Ecto neural progenitor cell (in vitro differentiated cells): ENCODE results near the gene UST.
"Not testable (repeated sequence)": the region's sequence is repeated elsewhere in the genome, so short reads cannot be mapped to it uniquely, and the experiment has no call there.

Source experiments
- DNase-seq: peaks from one replicate; pipeline ENCODE4 v3.0.0-alpha.2; 2018; ENCODE audit warnings: low spot score

UST gene

DNA sequence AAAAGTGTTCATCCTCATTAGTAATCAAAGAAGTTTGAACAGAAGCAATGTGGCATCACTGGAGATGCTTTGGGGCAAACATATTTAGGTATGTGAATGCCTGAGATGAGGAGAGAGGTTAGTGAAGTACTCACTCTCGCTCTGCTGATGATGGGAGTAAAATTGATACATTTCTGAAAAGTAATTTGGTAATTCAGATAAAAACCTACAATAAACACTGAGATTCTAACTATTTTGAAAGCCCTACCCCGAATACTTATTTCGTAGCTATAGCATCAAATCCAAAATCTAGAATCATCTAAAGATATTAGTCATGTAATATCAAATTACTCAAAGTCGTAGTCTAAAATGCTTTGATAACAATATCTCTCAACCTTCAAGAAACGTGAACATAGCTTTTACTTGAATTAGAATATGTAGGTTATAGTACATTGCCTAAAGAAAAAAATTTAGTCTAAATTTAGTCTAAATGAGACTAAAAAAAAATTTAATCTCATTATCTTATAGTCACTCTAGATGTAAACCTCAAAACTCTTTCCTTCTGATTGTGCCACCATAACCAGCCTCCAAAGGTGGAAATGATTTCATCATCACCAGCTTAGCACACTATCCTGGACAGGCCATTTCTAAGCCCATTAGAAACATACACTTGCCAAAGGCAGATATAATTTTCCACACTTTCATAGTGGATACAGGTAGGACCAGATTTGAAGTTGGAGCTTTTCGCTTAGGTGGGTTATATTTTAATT is 338.2 kb downstream of the UST start:
- DNase-seq = no peak

DNA sequence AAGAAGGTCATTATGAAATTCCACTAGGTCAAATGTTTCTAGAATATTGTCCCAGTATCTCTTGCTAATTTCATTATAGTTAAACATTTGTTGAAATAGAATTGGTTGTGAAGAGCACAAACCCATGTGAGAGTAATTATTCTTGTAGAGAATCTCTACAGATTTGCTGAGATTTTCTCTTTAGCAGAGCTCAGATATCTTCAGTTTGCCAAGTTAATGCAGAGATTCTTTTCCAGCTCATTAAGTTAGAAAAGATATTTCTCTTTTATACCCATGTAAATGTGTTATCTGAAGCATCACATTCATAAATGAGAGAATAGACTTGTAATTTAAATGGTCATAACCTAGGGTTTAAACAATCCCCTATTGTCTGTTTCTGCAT is 338.7 kb downstream of the UST start:
- DNase-seq = no peak

GRCh38 chr6:149086363-149086762 is 339.5 kb downstream of the UST start:
- no peak for DNase-seq

DNA sequence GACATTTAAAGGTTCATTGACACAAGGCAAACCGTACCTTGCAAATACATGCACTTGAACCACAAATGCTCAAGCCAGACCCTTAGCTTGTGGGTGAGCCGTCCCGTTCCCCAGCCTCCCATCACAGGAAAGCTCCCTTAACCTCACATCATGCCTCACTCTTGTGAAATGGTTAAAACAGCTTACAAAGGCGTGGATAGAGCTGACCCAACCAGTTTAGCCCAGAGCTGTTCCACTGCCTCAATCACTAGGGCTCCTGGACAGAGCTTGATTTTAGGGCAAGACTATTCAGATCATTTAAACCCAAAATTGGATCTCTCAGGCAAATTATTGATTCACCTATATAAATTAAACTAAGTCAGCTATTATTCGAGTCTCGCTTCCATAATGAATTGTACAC is 341.1 kb downstream of the UST start:
- no peak for DNase-seq

GRCh38 chr6:149088361-149088760 is 341.5 kb downstream of the UST start:
- DNase-seq = no peak

DNA sequence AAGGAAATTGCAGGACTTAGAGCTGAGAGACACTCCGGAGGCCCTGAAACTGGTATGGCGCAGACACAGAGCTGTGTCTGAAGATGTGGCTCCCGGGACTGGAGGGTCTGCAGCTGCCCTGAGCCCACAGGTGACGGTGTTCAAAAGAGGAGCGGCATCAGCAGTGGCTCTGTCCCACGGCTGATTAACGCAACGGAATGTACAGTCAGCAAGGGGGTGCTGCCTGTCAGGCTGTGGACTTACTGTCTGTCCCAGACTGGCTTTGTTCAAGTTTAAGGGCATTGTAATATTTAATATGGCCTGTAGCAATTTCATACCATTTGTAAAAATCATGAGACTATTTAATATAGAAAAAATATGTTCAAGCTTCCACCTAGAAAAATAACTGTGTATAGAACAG is 342.7 kb downstream of the UST start:
- no peak for DNase-seq

GRCh38 chr6:149090937-149091336 is 344.1 kb downstream of the UST start:
- no peak for DNase-seq

- DNase-seq = no peak
Measured at GRCh38 chr6:149093643-149094042, 346.8 kb downstream of the UST start.

GRCh38 chr6:149094156-149094555 is 347.3 kb downstream of the UST start:
- no peak for DNase-seq

DNA sequence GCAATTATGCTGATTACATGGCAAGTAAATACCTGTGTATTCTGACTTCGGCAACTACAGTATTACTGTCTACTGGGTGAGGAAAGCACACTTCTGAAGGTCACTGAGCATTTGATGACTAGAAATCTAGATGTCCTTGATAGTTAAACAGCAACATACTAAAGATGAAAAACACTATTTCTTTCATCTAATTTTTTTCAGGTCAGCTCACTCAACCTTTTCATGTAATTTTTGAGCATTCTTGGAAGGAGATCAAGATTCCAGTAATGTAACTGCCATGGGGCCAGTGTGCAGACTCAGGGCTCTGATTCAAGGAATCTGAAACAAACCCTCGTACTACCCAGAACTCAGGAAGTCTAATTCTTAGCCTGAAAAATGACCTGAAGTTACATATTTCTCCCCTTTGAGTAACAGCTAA is 348.1 kb downstream of the UST start:
- DNase-seq = no peak

- DNase-seq = no peak
Measured at GRCh38 chr6:149095842-149096241, 349.0 kb downstream of the UST start.

DNA sequence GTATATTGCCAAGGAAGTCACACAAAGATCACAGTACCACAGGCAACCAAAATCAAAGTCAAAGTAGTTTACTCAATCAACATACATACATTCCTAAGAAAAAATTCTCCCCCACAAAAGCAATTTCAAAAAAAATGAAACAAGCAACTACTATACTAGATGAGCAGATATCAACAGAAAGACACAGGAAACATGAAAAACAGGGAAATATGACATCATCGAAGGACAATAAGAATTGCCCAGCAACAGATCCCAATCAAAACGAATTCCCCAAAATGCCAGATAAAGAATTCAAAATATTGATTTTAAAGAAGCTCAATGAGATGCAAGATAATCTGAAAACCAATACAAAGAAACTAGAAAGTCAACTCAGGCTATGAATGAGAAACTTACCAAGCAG is 351.0 kb downstream of the UST start:
- no peak for DNase-seq

DNA sequence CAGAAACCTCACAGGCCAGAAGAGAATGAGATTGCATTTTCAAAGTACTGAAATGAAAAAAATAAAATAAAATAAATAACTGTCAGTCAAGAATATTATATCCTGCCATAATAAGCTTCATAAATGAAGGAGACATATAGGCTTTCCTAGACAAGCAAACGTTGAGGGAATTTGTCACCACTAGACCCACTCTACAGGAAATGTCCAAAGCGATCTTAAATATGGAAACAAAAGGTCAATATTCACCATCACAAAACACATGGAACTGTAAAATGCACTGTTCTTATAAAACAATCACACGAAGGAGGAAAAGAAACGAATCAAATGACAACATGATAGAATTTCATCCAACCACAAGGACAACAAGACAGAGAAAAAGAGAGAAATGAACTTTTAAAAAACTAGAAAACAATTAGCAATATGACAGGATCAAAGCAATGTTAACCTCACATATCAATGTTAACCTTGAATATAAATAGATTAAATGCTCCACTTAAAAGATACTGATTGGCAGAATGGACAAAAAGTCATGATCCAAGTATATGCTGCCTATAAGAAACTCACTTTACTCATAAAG is 352.0 kb downstream of the UST start:
- no peak for DNase-seq

- no peak for DNase-seq
Measured at GRCh38 chr6:149102324-149102723, 355.5 kb downstream of the UST start.

- not testable (repeated sequence) for DNase-seq
Measured at GRCh38 chr6:149103950-149104349, 357.1 kb downstream of the UST start.

DNA sequence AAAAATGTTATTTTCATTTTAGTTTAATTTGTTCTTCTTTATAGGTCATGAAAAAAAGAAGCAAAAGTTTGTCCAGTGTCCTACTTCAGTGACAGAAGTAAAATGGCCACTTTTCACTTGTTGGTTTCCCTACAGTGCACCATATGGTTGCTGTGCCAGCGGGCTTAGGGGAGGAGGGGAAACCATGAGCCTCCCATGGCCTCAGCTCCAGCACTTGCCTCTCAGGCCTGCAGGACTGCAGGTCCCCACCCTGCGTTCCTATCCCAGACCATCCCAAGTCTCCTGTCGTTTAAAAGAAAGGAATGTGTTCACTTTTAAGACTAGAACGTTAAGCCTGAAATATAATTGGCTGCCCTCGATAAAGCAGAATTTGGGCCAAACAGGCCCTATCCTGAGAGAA is 360.7 kb downstream of the UST start:
- no peak for DNase-seq

GRCh38 chr6:149108038-149108748 is 361.4 kb downstream of the UST start:
- no peak for DNase-seq

DNA sequence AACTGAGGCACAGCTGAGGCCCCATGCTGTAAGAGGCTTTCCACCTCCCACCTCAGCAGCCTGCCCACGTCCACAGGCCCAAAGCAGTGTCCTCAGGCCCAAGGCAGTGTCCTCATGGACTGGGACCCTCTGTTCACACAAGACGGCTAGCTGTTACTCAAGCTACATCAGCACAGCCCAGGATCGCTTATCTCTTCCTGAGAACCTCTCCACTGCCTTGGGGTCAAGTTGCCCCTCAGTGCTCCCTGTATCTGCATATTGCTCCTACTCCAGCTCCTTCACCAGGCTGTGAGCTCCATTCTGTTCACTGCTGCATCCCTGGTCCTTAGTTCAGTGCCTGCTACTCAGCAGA is 361.9 kb downstream of the UST start:
- no peak for DNase-seq

DNA sequence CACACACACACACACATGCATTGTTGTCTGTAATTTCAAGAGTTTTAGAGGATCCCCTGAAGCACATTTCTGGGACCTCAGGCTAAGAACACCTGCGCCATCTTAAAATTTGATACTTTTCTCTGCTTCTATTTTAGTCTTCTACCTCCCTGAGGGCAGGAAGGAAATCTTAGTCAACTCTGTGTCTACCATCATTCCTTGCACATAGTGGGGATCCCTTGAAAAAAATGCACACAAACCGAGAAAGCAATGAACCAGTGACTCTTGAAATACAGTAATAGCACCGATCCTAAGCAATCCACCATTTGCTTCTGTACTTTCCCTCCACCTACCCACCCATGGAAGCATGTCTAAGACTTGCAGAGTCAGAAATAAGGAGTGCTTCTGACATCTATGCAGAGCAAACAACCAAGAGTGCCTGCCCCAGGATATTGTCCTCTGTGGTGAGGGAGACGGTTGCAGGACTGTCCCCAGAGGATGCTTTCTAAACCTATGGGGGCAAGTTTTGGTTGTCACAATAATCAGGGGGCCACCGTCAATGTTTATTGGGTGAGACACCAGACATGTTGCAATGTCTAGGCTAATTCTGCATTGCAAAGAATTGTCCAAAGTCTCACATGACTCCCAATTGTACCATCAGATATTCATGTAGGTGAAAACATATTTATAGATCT is 362.7 kb downstream of the UST start:
- DNase-seq = no peak

GRCh38 chr6:149111556-149112115 is 364.8 kb downstream of the UST start:
- DNase-seq = no peak

DNA sequence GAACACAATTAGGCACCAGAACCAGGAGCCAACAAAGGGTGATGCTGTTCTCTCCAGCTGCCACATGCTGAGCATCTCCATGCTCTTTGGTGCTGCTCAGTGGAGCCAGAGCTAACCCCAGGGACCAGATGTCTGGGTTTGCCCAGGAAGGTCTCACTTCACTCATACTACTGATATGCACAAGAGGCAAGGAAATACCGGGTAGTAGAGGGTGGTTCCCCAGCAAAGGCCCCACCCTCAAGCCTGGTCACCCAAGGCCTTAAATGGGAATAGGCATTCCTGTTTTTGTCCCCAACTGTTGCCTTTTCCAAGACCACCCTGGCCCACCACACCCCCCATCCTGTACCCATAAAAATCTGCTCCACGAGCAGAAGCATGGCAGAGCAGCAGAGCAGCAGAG is 366.1 kb downstream of the UST start:
- no peak for DNase-seq

DNA sequence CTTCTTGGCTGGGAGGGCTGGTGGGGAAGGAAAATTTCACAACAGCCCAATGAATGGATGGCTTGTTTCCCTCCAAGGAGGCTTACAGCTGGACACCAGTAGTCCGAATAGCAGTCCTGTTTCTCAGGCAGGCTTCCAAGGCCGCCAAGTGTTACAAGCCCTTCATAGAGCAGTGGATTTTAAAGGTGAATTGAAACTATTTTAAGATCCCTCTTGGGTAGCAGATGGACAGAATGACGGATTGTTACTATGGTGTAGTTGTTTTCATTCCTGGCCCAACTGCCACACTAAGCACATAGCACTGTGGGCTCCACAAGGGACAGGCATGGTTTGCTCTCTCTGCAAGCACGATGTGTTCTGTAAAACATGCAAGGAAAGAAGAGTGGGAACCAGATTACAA is 367.3 kb downstream of the UST start:
- no peak for DNase-seq
